ENCODE measurements around the gene FAM180B.

GRCh38 chr11:47550288-47551047 lies 36.0 kb upstream of the FAM180B start:
- TF ChIP-seq, protein P1, sequence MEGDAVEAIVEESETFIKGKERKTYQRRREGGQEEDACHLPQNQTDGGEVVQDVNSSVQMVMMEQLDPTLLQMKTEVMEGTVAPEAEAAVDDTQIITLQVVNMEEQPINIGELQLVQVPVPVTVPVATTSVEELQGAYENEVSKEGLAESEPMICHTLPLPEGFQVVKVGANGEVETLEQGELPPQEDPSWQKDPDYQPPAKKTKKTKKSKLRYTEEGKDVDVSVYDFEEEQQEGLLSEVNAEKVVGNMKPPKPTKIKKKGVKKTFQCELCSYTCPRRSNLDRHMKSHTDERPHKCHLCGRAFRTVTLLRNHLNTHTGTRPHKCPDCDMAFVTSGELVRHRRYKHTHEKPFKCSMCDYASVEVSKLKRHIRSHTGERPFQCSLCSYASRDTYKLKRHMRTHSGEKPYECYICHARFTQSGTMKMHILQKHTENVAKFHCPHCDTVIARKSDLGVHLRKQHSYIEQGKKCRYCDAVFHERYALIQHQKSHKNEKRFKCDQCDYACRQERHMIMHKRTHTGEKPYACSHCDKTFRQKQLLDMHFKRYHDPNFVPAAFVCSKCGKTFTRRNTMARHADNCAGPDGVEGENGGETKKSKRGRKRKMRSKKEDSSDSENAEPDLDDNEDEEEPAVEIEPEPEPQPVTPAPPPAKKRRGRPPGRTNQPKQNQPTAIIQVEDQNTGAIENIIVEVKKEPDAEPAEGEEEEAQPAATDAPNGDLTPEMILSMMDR (conservative IDR thresholded peaks at IDR 0.05 in 1 of 2, IDR thresholded peaks at IDR 0.05 in 1 of 2; ENCODE audit: extremely low read depth in 1 of 2, insufficient read depth in 1 of 2, low read depth in 1 of 2, low read length in 2 of 2), result no peak
- no peak for TF ChIP-seq EZH2 (IDR thresholded peaks at IDR 0.05; ENCODE audit: borderline replicate concordance, low read length)

Measured in mammary epithelial cell (primary cell).